A172 (cell line): ENCODE measurements around the gene CARD9. TPM values are rescaled to one million over a fixed set of nuclear protein-coding genes. Genes with fewer than 3 reads are reported as not detected.

Source experiments
- DNase-seq: peaks from one replicate; pipeline ENCODE4 v3.0.0-alpha.2; 2015; ENCODE audit warnings: low spot score
- total RNA-seq: library from RNA; depleted of rRNA; stranded (reverse); fragments of >200 nt; shearing (Covaris generic); gene quantifications from 2 replicates; pipeline ENCODE4 v1.2.3, GENCODE V29; 2014

The CARD9 gene
- total RNA-seq, 1 experiment from 2014 or later = 0.95 TPM

DNA sequence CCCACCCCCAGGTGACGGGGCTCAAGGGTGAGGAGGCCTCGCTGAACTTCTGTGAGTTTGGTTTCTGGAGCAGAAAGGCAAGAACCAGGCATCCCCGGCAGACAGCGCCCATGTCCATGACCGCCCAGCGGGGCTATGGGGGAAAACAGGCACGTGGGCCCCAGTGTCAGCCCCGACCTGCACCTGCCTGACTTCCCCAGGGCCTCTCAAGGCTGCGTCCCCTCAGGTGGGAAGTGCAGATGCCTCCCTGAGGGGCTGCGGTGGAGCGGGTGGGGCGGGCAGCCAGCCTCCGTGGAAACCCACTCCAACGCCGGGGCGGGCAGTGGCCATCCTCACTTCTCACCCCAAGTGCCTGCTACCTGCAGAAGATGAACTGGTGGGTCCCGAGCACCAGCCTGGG lies 6.9 kb upstream of the CARD9 start:
- DNase-seq = no peak

DNA sequence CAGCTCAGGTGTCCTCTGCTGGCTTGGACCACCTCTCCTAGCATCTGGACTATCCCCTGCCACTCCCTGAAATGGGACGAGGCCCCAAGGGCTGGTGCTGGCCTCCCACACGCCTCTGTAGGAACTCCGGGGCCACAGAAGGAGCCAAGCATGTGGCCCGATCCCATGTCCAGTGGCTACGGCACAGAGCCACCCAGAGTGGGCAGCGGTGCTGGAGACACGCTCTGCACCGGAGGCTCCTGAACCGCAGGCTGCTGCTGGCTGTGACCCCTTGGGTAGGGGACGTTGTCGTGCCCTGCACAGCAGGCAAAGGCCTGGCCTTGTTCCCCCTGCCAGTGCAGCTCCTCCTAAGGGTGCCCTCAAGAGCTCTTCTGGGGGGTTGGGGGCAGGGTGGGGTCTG lies 6.4 kb upstream of the CARD9 start:
- no peak for DNase-seq

DNA sequence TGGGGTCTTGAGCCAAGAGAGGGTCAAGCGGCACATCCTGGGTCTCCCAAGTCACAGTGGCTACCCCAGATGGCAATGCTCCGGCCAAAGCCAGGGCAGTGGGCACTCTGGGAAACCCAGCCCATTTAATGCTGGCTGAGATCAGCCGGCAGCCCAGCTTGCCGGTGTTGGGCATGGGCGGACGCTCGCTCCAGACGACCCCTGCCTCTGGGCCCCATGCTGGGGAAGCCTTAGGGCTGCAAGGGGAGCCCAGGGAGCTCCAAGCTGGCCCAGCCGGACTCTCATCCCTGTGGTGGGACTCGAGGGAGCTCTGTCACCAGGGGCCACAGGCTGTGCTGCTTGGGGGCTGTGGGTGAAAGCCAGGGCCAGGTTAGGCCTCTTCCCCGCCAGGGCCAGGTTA lies 5.9 kb upstream of the CARD9 start:
- no peak for DNase-seq

DNA sequence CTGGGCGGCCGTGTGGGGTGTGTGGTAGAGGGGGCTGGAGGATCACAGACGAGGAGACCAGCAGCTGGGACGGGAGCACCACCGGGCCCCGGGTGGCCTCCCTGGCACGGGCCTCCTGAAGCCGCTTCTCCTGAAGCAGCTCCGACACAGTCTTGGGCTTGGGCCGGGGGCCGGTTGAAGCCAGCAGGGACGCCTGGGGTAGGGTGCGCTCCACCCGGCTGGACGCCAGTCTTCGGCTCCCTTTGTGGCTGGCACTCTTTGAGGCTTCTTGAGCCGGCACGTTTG lies 5.5 kb upstream of the CARD9 start:
- no peak for DNase-seq

DNA sequence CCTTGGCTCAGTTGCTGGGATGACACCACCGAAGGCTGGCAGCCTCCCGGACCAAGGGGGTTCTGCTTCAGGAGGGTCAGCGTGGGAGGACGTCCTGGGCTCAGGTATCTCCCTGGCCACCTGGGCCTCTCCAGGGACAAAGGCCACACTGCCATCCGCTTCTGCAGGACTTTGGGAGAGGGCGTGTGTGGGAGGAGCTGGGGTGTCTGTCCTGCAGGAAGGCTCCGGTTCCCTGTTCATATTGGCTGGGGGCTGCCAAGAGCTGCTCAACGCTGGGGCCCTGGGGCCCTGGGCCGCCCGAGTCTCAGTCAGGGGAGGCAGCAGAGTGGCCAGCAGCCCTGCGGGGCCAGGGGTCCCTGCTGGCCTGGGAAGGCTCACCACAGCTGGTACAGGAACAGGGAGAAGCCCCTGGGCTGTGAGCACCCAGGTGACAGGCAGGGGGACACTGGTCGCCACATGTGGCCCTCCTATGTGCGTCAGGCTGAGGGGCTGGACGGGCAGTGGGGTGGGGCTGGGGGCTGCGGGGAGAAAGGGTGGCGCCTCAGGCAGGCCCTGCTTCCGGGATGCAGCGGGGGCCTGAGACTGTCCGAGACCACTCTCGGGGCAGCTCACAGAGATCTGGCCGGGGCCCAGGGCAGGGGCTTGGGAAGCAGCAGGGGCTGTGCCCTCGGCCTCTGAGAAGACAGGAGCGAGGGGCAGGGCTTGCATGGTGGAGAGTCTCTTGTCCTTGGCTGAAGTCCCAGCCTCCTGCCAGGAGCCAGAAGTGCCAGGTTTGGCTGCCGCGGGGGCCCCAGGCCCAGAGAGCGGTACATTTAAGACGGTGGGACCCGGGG lies 4.9 kb upstream of the CARD9 start:
- DNase-seq = no peak

DNA sequence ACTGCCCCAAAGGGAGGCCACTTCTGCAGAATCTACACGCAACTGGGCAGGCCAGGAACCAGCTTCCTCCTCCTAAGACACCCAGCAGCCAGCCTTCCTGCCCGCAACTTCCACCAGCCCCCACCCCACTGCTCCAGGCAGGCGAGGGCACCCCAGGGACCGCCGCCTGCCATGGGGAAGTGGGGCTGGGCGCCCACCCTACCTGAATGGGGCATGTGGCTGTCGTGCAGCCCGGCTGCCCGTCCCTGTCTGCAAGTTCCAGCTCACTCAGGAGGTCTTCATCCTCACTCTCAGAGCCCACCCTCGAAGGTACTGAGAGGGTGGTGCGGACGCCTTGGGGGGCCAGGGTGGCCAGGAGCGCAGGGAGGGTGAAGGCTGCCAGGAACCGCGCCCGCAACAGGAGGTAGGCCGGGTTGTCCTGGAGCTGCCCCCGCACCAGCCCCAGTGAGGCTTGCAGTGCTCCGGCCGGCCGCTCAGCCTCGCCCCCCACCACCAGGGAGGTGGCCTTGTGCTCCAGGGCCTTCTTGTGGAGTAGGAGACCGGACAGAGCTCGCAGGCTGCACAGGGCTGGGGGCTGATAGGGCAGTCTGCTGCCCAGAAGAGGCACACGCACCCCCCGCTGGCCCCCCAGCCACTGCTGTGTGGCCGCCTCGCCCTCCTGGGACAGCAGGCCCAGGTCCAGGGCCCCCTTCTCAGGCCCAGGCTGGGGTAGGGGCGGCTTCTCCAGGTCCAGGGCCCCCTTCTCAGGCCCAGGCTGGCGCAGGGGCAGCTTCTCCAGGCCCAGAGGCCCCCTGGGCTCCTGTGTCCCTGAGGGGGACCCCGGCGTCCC lies 4.1 kb upstream of the CARD9 start:
- no peak for DNase-seq

DNA sequence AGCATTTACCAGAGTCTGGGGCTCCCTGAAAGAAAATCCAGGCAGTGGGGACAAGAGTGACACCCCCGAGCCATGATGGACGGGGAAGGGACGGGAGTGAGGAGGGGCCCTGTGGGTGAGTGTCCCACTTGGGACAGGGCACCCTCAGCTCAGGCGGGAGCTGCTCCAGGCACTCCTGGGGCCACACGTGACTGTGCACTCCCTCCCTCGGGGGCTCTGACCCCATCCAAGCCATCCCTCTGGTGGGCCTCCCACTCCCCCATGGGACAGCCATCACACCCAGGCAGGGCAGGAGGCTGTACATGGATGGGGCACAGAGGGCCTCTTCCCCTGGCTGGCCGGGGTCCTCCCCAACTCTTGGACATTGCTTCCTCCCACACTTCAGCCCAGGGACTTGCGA lies 3.0 kb upstream of the CARD9 start:
- no peak for DNase-seq

DNA sequence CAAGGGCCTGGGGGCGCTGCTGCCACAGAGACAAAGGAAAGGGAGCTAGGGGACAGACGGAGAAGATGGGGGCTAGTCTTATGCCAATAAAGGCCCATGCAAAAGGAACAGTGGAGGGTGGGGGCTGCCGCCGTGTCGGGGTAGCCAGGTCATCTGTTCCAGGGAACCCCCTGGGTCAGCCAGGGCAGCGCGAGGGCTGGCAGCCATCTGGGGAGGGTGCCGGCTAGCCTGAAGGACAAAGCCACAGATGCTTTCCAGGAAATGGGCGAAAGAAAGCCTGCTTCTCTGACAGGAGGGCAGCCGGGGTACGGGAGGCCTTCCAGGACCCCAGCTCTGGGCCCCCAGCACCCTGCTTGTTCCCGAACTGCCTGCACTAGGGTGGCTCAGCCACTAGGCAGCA lies 1.6 kb upstream of the CARD9 start:
- DNase-seq = no peak

DNA sequence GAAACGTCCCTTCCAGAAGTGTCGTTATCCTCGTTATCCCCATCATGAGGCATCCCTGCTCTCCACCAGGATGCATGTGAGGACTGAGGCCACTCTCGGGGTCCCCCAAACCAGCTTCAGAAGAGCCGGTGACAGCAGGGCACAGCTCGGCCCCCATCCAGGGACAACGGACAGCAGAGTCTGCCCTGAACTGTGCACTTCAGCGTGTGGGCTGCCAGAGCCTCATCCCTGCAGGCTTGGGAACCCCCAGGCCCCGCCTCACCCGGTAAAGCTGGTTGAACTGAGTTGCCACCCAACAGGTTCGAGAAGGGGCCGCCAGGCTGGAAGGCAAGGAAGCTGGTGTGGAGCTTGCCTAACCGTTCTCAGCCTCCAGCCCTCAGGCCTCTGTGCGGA lies 710 bp upstream of the CARD9 start:
- DNase-seq = no peak

DNA sequence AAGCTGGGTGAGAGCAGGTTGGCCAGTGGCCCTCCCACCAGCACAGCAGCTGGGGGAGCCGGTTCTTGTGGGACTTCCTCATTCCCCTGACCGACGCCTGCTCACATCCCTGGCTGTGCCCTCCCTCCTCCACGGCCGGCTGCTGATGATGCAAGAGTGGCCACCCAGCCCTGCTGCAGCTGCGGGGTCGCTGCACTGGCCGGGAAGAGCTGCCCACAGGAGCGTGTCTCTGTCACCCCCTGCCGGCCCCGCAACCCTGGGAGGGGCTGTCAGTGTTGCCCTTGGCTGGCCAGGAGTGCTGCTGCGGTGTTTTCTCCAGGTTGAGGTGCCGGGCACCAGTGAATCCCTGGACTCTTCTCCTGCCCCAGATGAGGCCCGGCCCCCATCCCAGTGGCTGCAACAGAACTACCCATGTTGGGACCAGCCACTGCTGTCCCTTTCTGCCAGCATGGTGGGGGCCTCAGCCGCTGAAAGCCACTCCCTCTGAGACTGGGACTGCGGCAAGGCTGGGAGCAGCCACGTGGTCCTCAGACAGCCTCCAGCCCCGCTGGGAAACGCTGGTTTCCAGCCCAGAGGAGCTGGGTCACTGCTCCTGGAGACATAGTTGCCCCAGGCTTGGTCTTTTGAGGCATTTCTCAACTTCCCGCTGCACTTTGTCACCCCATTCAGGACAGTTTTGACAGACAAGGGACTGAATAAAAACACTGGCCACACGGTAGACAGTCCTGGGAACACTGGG lies 739 bp downstream of the CARD9 start:
- DNase-seq = peak; percentile 75

DNA sequence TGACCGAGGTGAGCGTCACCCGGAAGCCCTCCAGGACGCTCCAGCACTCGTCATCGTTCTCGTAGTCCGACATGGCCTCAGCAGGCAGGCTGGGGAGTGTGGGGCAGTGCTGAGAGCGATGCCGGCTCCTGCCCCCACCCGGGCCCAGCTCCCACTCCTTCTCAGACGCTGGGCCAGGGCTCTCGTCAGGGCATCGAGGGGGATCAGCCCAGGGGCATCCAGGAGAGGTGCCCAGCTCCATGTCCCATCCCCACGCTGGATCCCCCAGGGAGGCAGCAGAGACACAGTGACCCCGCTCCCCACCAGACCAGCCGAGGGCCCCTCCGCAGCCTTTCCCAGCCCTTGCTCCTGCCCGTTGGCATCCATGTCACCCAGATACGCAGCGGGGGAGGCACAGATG lies 1.5 kb downstream of the CARD9 start:
- no peak for DNase-seq

DNA sequence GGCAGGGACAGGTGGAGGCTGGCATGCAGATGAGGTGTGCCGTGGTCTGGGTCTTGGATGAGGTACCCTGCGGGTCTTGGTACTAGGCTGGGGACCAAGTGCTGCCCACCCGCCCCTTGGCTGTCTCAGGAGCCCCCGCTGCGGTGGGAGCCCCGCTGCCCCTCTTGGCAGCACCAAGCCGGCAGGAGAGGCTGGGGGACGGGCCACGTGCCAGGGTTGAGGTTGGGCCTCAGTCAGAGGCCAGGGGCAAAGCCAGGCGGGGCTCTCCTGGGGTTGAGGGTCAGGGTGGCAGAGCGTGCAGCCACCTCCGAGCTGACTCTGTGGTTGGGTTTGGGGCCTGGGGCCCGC lies 2.0 kb downstream of the CARD9 start:
- no peak for DNase-seq

DNA sequence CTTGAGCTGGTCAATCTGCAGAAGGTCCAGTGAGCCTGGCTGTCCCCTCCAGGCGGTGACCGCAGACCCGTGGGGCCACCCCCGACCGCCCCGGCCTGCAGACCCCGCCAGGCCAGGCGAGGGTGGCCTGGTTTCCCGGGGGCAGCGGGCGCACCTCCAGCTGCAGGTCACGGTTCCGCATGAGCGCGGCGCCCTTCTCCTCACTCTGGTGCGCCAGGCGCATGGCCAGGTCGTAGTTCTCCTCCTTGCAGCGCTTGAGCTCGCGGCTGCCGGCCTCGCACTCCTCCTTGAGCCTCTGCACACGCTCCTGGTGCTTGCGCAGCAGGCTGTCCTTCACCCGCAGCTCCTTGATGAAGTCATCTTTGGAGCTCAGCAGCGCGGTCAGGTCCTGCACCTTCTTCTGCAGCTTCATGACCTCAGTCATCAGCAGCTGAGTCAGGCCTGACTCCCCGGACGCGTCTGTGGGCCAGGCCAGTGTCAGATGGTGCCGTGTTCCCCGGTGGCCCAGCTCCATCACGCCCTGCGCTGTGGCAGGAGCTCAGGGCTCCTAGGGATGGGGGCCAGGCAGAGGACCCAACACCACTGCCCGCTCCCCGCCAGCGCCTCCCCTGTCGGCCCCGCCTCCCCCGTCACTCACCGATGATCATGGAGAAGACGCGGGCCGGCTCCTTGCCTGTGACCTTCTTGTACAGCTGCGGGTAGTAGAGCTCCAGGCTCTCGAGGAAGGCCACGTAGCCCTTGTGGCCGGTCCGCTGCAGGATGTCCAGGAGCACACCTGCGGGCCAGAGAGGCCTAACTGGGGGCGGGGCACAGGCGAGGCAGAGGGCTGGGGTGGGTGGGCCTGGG lies 2.6 kb downstream of the CARD9 start:
- peak; percentile 71 for DNase-seq

DNA sequence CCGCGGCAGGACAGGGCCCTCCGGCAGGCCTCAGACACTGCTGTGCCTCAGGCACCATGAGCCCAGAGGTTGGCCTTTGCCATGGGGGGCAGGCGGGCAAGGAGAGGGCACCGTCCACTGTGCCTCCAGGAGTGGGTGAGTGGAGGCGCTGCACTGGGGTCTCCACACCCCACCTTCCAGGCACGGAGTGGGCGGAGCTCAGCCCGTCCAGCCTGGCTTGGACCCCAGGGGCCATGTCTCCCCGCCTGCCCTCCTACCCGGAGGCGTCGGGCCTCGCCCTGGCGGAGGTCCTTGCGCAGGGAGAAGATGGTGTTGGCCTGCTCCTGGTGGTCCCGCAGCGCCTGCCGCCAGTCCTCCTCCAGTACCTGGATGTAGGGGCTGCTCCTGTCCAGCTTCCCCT lies 3.4 kb downstream of the CARD9 start:
- DNase-seq = no peak

DNA sequence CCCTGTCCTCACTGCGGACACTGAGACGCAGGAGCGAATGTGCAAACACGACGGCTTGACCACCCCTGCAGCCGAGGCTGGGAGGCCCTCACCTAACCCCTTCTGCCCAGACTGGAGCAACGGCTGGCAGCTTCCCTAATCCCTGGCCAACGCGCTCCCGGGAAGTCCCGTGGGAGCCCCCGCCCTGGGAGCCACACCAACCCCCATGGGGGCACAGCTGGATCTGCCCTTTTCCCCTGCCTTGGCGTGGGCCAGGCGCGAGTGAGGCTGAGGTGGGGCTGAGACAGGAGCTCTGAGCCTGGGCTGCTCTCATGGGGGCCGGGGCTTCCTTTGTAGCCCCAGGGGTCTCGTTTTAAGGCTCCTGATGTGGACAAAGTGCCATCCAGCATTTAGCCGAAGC lies 5.3 kb downstream of the CARD9 start:
- DNase-seq = no peak

DNA sequence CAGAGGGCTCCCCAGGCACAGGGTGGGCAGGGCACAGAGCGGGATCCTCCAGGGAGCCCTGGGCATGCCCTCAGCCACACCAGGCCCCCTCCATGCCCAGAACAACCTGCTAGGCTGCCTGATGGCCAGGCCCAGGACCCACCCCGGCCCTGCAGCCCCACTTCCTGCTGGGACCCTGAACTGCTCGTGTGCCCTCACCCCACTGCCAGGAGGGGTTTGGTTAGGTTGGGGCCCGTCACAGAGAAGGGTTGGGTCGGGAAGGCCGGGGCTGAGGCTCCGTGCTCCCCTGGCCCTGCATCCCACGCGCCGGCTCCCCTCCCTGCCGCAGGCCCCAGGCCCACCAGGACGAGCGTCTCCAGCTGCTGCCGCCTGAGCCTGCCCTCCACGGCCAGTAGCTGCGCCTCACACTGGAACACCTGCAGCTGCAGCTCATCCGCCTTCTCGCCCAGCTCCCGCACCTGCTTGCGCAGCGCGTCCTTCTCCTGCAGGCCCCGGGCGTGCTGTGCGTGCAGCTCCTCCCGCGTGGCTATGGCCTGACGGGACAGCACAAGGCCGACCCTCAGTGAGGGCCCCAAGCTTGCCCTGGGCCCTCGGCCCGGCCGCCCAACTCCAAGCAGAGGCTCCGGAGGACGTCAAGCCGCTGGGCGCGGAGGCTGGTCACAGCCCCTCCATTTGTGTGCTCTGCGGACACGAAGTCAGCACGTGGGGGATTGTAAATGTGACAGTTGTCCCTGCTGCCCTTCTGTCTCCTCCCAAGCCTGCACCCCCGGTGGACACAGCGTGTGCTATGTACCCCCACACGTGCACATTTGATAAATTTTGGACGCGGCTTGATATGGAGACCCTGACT lies 5.9 kb downstream of the CARD9 start:
- DNase-seq = no peak

DNA sequence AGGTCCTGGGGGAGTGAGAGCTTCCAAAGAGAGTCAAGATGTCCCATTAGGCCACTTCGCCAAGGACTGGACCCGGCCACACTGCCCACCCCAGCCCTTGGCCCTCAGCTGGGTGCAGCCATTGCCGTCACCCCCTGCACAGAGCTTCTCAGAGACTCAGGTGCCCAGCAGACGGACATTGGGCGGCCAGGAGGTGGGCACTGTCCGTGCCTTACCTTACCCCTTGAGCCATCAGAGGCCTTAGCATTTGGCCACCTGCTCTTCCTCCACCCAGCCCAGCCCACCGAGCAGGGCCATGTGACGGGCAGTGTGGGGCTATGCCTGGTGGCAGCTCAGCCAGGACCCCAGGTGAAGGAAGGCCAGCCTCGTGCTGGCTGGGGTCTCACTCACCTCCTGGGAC lies 6.6 kb downstream of the CARD9 start:
- no peak for DNase-seq

DNA sequence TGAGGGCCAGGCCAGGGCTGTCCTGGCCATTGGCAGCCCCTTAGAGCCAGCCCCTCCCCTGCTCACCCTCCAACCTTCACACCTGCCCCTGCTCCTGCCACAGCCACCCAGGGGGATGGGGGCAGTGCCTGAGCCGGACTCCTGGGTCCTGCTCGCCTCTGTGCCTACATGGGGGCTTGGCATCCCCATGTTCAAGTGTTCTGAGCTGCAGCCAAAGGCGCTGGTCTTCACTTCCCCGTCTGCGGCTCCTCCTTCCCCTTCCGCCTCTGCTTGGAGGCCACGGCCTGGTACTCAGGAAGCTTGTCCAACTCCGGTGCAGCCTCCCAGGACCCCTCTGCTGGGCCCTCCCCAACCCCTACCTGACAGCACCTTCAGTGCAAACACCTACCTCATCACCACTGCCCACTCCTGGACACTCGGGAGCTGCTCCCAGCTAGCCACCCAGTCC lies 7.7 kb downstream of the CARD9 start:
- no peak for DNase-seq

DNA sequence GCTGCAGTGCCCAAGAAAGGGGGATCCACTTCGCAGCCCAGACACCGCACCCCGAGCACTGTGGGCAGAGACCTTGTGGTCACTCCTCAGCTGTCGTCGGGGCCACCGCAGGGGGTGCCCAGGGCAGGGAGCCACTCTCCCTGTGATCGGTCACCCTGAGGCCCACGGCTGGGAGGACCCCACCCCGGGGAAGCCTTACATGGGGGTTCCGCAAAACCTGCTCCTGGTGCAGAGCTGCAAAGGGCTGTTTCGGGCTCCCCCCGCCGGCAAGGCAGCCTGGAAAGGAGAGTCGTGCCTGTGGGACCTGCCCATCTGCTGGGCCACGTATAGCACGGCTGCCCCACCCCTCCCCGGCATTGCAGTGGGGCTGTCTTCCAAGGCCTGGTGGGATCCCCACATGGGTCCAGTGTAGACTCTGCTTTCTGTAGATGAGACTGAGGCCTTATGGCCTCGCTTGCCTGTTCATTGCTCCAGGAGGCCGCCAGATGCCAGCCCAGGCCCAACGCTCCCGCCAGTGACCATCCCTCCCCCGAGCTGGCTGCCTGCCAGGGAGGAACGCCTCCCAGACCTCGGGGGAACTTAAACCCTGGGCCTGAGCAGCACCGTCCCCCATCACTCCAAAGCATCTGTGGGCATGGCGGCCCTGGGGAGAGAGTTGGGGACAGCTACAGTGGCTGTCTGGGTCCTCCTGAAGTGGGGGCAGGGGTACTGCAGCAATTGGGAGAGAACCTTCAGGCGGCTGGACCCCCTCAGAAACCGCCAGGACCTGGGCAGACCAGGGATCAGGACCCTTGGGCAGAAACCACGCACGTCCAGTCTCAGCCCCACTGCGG lies 8.3 kb downstream of the CARD9 start:
- DNase-seq = no peak
